Activated T-helper 2 cell treated with anti-CD3 and anti-CD28 coated beads, Interferon-gamma antibody, Interleukin-2, Interleukin-4, amounts not matched to agents 10 μg/mL and 5 μg/mL and 100 μg/mL, durations not matched to agents 14 hours and 24 hours and 36 hours (primary cell): Measurements from ENCODE around the gene PSMA6. TPM values are rescaled to one million over a fixed set of nuclear protein-coding genes. Genes with fewer than 3 reads are reported as not detected.

Source experiments
- total RNA-seq: library from RNA; stranded (reverse); gene quantifications from 2 replicates; pipeline ENCODE4 v1.2.3, GENCODE V29; 2022

PSMA6 gene
- total RNA-seq, 1 donor from 2014 or later = 397 TPM

Other genes with a start within 250 kb of the PSMA6 start
- gene FAM177A1, start 246.1 kb upstream of the PSMA6 start, total RNA-seq = 41.3 and 43.2 TPM in 2 replicates
- gene PPP2R3C, start 170.4 kb upstream of the PSMA6 start, total RNA-seq = 48.1 and 49.7 TPM in 2 replicates
- 37.0 and 41.3 TPM in 2 replicates for gene PRORP, start 169.8 kb upstream of the PSMA6 start, total RNA-seq
- gene NFKBIA, start 112.4 kb downstream of the PSMA6 start, total RNA-seq = 386 and 390 TPM in 2 replicates
- gene INSM2, start 241.8 kb downstream of the PSMA6 start, total RNA-seq = not detected in 2 replicates